ENCODE results near the gene SPDL1. TPM values are rescaled to one million over a fixed set of nuclear protein-coding genes. Genes with fewer than 3 reads are reported as not detected.
A peak's percentile ranks its signal among the peaks of the same experiment; 100 is the strongest.

SPDL1 gene
- total RNA-seq, 1 experiment from 2014 or later: 29.7 TPM

- no peak for DNase-seq (ENCODE audit: low read depth, low spot score)
- in situ Hi-C loops (cut with HindIII; ENCODE audit: low pct_unique_long_range_greater_than_20kb, low sequenced_read_pairs): no loop called here
Observed at GRCh38 chr5:169563369-169563768, 20.2 kb upstream of the SPDL1 start.

GRCh38 chr5:169566202-169566601 lies 17.4 kb upstream of the SPDL1 start:
- in situ Hi-C loops (cut with HindIII; ENCODE audit: low pct_unique_long_range_greater_than_20kb, low sequenced_read_pairs): no loop called here

GRCh38 chr5:169567079-169567478 lies 16.5 kb upstream of the SPDL1 start:
- in situ Hi-C loops (cut with HindIII; ENCODE audit: low pct_unique_long_range_greater_than_20kb, low sequenced_read_pairs): no loop called here

More at GRCh38 chr5:169566202-169566601, 17.4 kb upstream of the SPDL1 start:
- DNase-seq (ENCODE audit: low read depth, low spot score): no peak

GRCh38 chr5:169569513-169569912 lies 14.1 kb upstream of the SPDL1 start:
- in situ Hi-C loops (cut with HindIII; ENCODE audit: low pct_unique_long_range_greater_than_20kb, low sequenced_read_pairs): no loop called here
- no peak for DNase-seq (ENCODE audit: low read depth, low spot score)

More at GRCh38 chr5:169567079-169567478, 16.5 kb upstream of the SPDL1 start:
- DNase-seq (ENCODE audit: low read depth, low spot score): no peak

- no peak for DNase-seq (ENCODE audit: low read depth, low spot score)
- in situ Hi-C loops (cut with HindIII; ENCODE audit: low pct_unique_long_range_greater_than_20kb, low sequenced_read_pairs): no loop called here
Observed at GRCh38 chr5:169571355-169571754, 12.2 kb upstream of the SPDL1 start.

- DNase-seq (ENCODE audit: low read depth, low spot score): no peak
- in situ Hi-C loops (cut with HindIII; ENCODE audit: low pct_unique_long_range_greater_than_20kb, low sequenced_read_pairs): no loop called here
Observed at GRCh38 chr5:169574134-169574646, 9.4 kb upstream of the SPDL1 start.

GRCh38 chr5:169576181-169576598 lies 7.4 kb upstream of the SPDL1 start:
- DNase-seq (ENCODE audit: low read depth, low spot score): no peak
- in situ Hi-C loops (cut with HindIII; ENCODE audit: low pct_unique_long_range_greater_than_20kb, low sequenced_read_pairs): no loop called here

GRCh38 chr5:169577951-169578350 lies 5.6 kb upstream of the SPDL1 start:
- in situ Hi-C loops (cut with HindIII; ENCODE audit: low pct_unique_long_range_greater_than_20kb, low sequenced_read_pairs): no loop called here
- peak; percentile 5 for DNase-seq (ENCODE audit: low read depth, low spot score)

- DNase-seq (ENCODE audit: low read depth, low spot score): no peak
- in situ Hi-C loops (cut with HindIII; ENCODE audit: low pct_unique_long_range_greater_than_20kb, low sequenced_read_pairs): no loop called here
Observed at GRCh38 chr5:169580964-169581363, 2.6 kb upstream of the SPDL1 start.

GRCh38 chr5:169581580-169582227 lies 1.9 kb upstream of the SPDL1 start:
- DNase-seq (ENCODE audit: low read depth, low spot score): peak; percentile 68
- in situ Hi-C loops (cut with HindIII; ENCODE audit: low pct_unique_long_range_greater_than_20kb, low sequenced_read_pairs): no loop called here

- in situ Hi-C loops (cut with HindIII; ENCODE audit: low pct_unique_long_range_greater_than_20kb, low sequenced_read_pairs): no loop called here
- no peak for DNase-seq (ENCODE audit: low read depth, low spot score)
Observed at GRCh38 chr5:169583101-169583423, 511 bp upstream of the SPDL1 start.

- in situ Hi-C loops (cut with HindIII; ENCODE audit: low pct_unique_long_range_greater_than_20kb, low sequenced_read_pairs): no loop called here
- DNase-seq (ENCODE audit: low read depth, low spot score): no peak
Observed at GRCh38 chr5:169584998-169585451, 1.5 kb downstream of the SPDL1 start.

- in situ Hi-C loops (cut with HindIII; ENCODE audit: low pct_unique_long_range_greater_than_20kb, low sequenced_read_pairs): no loop called here
- DNase-seq (ENCODE audit: low read depth, low spot score): no peak
Observed at GRCh38 chr5:169590602-169591001, 7.0 kb downstream of the SPDL1 start.

- no peak for DNase-seq (ENCODE audit: low read depth, low spot score)
- in situ Hi-C loops (cut with HindIII; ENCODE audit: low pct_unique_long_range_greater_than_20kb, low sequenced_read_pairs): no loop called here
Observed at GRCh38 chr5:169591636-169592035, 8.1 kb downstream of the SPDL1 start.

- in situ Hi-C loops (cut with HindIII; ENCODE audit: low pct_unique_long_range_greater_than_20kb, low sequenced_read_pairs): no loop called here
- no peak for DNase-seq (ENCODE audit: low read depth, low spot score)
Observed at GRCh38 chr5:169592937-169593650, 9.5 kb downstream of the SPDL1 start.

- DNase-seq (ENCODE audit: low read depth, low spot score): no peak
- in situ Hi-C loops (cut with HindIII; ENCODE audit: low pct_unique_long_range_greater_than_20kb, low sequenced_read_pairs): no loop called here
Observed at GRCh38 chr5:169595172-169595820, 11.7 kb downstream of the SPDL1 start.

GRCh38 chr5:169599451-169599850 lies 15.9 kb downstream of the SPDL1 start:
- DNase-seq (ENCODE audit: low read depth, low spot score): no peak

GRCh38 chr5:169602535-169602934 lies 19.0 kb downstream of the SPDL1 start:
- no peak for DNase-seq (ENCODE audit: low read depth, low spot score)
- in situ Hi-C loops (cut with HindIII; ENCODE audit: low pct_unique_long_range_greater_than_20kb, low sequenced_read_pairs): no loop called here

More at GRCh38 chr5:169599451-169599850, 15.9 kb downstream of the SPDL1 start:
- in situ Hi-C loops (cut with HindIII; ENCODE audit: low pct_unique_long_range_greater_than_20kb, low sequenced_read_pairs): no loop called here

Measured in SK-MEL-5 (cell line).